ENCODE data around the gene SRD5A2.
"Not testable (repeated sequence)": the region's sequence is repeated elsewhere in the genome, so short reads cannot be mapped to it uniquely, and the experiment has no call there.

SRD5A2 gene

DNA sequence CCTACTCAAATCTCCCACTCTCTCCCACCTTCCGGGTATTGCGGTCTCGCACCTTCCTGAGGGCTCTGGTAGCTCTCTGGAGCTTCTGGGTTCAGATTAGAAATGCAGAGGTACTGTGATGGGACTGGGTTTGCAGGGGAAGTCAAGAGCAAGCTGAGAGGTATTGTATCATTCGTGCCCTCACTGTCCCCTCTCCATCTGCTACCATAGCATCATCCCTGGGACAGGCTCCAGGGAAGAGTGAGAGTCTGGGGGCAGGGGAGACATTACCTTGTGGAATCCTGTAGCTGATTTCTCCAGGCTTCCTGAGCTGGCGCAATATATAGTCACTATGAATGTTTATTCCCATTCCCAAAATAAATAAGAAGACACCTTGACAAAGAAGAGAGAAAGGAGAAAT, 49.6 kb downstream of the SRD5A2 start:
- DNase-seq = no peak

DNA sequence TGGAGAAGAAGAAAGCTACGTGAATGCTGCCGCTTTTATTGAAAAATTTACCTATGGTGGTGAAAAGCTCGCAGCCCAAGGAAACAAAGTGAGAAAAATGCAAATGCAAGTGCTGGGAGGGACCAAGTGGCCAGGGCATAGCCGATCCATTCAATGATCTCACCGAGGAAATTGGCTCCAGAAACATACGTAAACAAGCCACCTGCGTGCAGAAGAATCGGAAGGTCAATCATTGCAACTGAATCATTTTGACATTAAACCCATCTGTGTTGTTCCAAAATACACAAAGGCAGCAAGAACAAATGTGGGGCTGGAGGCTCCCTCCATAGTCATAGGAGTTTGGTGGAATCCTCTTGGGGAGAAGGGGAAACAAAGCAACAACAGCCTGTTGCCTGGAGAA, 51.5 kb downstream of the SRD5A2 start:
- no peak for DNase-seq

DNA sequence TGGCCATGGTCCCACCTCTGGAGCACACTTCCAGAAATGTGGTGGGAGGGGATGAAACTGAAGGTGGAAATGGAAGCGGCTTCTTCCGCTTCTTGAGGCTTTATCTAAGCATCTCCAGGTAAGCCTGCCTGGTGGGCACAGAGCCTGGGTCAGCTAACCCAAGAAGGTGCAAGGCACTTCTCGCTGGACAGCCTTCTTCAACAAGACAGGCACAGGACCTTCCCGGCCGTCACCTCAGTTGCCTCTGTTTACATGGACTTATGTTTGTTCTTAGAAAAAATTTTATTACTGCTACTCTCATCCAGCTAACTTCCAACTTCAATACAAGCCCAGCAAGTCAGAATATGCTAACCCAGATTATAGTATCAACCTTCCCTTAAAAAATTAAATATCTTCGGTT, 51.9 kb downstream of the SRD5A2 start:
- DNase-seq = no peak

DNA sequence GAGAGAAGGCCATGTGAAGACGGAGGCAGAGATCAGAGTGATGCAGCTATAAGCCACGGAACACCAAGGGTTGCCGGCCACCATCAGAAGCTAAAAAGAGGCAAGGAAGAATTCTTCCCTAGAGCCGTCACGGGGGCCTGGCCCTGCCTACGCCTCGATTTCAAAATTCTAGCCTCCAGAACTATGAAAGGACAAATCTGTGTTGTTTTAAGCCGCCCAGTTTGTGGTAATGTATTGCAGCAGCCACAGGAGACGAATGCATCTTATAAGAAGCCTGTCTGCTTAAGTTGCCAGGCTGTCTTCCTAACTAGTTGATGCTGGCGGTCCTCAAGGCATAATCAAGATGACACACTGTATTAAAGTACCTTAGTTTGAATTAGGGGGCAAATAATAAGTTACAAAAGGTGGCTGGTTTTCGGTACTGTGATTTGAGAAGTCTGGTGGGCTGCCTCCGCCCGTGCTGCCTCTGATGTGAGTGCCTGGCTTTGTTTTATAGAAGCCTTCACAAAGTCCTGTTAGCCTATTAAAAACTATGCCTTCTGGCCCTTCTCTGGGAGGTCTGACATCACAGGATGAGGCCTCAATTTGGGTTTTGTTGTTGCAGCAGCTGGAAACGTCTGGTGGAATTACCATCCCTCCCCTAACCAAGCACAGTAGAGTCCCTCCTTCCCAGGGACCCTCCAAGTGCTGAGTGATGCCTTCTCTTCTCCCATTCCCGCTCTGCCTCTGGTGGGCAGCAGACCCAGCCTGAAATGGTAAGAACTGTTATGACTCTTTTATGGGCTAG, 53.6 kb downstream of the SRD5A2 start:
- DNase-seq = no peak

DNA sequence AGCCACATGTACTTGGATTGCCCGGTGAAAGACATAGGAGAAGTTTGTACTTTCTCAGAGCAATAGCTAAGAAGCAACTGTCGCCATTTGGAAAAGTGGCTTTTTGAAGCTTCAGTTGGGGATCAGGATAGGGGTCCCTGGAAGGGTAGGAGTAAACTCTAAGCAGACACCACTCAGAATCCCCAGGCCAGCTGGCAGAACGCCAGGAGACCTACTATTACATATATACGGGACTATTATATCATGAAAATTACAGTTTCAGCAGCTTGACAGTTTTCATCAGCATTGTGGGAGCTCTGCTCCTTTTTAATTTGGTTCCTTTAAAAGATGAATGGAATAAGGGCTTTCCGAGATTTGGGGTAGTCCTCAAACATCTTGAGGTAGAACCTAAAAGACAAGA, 54.9 kb downstream of the SRD5A2 start:
- DNase-seq = no peak

DNA sequence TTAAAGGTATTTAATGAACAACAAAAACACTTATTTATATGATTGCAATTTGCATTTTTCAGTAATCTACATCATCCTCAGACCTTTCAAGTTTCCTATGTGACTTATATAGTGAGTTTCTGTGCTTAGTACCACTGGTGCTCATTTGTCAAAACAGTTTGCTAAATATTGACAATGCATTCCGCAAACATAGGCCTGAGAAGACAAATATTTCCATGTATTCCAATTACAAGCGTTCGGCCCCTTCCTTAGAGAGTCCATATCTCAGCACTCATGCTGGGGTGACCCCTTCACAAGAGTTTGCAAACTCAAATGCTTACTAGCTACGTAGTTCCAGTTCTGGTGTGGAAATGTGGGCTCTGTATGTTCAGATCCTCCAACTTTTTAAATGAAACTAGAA, 56.1 kb downstream of the SRD5A2 start:
- DNase-seq = no peak

DNA sequence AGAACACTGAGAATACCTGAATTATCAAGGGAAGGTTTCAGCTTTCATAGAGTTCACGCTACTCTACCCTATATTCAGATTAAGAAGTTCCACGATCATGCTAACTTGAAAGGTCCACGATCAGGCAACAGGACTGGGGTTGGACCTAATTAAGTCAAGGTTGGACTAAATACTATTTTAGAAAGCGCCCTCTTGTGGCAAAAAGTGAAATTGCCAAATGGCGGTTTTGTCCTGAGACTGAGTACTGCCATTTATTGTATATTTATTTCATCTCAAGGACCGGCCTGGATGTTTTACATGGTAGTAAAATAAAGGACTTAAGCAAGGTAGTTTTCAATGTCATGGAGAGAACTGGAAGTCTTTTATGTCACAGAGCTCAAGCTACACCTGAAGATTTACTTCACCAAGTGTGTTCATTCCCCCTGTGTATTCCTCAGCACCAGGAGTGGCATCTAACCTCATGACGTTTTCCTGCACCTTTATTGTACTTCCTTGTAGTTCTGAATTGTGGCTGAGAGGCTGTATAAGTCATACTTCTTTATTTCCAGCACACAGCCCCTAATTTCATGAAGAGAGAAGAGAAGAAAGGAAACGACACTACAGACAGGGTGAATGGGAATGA, 56.8 kb downstream of the SRD5A2 start:
- DNase-seq = no peak

DNA sequence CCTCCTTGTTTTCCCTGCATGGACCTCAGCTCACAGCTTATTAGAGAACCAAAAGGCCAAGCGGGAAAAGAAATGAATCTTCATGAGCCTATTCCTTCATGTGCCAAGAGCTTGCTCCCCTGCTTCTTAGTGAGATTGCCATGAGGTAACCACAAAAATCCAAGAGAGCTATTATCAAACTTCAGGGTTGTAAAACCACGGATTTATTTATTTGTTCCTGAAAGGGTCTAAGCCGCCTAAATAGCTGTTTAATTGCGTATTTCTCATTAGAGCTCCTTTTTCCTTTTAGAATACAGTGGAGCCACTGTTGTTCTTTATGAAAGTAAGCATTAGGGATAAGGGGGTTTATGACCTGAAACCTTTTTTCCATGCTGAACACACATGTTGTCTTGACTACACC, 58.0 kb downstream of the SRD5A2 start:
- no peak for DNase-seq

DNA sequence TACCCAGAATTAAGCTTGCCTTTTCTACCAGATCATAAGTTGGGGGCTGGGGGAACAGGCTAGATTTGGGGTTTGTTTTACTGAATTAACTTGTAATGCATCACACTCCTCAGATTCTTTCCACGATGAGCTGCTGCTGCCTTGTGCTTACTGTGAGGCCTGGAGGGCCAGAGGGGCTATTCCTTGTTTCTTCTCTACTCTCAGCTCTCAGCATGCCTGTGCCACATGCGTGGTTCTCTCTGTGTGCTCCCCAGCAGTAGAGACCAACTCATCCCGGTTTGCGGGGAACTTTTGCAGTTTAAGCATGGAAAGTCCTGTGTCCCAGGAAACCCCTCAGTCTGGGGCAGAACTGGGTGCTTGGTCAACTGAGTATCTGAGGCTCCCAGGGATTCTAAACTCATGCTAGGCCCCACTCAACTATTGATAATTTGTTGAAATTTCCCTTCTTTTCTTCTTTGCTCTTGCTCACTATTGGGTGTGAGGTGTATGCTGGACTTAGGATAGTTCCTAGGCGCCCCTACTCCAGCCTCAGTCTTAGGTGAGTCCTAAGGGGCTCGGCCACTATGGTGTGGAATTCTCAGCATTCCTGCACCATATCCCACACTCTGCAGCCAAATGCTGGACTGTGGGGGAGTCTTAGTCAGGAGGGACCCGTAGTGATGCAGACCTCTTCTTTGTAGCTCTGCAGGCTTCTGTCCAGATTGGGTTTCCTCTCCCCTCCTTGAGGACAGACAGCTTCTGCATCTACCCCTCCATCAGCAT, 63.1 kb downstream of the SRD5A2 start:
- no peak for DNase-seq

DNA sequence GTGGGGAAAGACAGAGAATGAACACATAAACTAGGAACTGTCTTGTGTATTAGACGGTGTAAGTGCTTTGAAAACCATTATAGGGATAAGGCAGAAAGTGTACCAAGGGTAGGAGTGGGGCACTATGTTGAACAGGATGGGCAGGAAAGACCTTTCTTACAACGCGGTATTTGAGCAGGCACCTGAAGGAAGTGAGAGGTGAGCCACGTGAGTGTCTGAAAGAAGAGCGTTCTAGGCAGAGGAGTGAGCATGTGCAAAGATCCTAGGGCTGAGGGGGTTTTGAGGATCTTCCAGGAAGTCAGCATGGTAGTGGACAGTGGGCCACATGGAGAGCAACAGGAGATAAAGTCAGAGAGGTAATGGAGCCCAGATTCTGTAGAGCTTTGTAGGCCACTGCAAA, 65.2 kb downstream of the SRD5A2 start:
- no peak for DNase-seq

DNA sequence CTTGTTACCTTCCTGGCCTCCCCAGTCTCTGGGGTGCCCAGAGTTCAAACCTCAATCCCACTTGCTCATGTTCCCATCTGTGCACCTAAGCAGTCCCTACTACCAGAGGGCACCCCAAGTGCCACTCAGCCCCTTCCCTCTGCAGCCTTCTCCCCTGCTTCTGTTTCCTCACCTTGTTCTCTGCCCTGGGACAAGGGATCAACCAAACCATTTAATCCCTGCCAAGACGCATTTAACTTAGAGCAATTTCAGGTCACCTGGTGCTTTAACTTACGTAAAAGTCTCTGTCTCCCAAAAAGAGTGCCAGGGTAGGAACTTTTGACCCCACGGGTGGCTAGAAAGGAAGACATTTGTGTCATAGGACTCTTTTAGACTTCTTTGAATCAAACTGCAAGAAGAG, 67.2 kb downstream of the SRD5A2 start:
- DNase-seq = no peak

DNA sequence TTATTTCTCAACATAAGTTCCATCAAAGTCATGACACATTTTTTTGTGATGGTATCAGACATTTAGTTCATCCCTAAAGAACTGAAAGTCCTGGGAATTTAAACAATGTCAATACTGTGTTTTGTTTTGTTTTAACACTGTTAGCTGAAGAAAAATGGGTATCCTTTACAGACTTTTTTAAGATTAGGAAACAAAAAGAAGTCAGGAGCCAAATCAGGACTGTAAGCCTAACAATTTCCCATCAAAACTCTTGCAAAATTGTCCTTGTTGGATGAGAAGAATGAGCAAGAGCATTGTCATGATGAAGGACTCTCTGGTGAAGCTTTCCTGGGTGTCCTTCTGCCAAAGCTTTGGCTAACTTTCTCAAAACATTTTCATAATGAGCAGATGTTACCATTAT, 69.4 kb downstream of the SRD5A2 start:
- DNase-seq = no peak

DNA sequence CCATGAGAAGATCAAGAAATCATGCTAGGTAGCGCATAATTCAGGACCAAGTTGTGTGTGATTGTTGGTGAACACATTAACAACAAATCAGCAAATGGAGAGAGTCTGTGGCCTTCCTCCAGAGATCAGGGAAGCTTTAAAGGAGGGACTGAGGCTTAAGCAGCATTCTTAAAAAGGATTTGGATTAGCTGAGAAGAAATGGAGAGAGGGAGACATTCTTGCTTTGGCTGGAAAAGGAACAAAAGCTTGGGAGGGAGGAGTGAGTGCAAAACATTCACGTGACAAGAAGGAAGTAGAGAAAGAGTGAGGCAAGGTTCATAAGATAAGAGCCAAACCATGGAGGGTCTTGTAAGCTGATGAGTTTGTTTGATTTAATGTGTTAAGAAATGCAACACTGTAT, 75.6 kb downstream of the SRD5A2 start:
- DNase-seq = no peak

DNA sequence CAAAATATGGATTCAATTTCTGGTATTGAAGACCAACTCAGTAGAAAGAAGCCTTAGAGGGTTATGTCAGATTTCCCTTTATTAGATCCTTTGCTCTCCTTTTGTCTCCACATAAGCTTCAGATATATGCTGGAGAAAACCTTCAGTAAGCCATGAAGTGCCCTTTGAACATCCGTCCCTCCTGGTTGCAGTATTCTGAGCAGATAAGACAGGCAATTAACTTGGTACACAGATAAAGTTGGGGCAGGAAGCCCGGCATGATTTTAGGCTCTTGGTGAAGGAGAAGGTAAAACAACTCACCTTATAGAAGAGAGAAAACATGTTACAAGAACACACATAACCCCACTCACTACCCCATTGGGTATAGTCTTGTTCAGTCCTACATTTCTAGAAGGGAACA, 76.4 kb downstream of the SRD5A2 start:
- no peak for DNase-seq

DNA sequence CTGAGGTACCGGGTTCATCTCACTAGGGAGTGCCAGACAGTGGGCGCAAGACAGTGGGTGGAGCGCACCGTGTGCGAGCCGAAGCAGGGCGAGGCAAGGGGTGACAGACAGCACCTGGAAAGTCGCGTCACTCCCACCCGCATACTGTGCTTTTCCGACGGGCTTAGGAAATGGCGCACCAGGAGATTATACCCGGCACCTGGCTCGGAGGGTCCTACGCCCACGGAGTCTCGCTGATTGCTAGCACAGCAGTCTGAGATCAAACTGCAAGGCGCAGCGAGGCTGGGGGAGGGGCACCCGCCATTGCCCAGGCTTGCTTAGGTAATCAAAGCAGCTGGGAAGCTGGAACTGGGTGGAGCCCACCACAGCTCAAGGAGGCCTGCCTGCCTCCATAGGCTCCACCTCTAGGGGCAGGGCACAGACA, 84.3 kb downstream of the SRD5A2 start:
- DNase-seq = not testable (repeated sequence)

DNA sequence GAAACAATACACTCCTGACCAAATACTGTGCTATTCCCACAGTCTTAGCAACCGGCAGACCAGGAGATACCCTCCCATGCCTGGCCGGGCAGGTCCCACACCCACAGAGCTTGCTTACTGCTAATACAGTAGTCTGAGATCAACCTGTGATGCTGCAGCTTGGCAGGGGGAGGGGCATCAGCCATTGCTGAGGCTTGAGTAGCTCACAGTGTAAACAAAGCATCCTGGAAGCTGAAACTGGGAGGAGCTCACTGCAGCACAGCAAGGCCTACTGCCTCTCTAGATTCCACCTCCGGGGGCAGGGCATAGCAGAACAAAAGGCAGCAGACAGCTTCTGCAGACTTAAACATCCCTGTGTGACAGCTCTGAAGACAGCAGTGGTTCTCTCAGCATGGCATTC, 91.4 kb downstream of the SRD5A2 start:
- DNase-seq = not testable (repeated sequence)

DNA sequence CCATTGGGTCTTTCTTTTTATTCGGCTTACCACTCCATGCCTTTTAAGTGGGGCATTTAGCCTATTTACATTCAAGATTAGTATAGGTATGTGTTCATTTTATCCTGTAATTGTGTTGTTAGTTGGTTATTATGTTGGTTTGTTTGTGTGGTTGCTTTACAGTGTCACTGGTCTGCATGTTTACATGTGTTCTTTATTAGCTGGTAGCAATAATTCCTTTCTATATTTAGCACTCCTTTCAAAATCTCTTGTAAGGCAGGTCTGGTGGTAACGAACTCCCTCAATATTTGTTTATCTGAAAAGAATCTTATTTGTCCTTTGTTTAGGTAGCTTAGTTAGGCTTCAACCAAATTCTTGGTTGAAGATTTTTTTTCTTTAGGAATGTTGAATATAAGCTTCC, 97.5 kb downstream of the SRD5A2 start:
- no peak for DNase-seq

DNA sequence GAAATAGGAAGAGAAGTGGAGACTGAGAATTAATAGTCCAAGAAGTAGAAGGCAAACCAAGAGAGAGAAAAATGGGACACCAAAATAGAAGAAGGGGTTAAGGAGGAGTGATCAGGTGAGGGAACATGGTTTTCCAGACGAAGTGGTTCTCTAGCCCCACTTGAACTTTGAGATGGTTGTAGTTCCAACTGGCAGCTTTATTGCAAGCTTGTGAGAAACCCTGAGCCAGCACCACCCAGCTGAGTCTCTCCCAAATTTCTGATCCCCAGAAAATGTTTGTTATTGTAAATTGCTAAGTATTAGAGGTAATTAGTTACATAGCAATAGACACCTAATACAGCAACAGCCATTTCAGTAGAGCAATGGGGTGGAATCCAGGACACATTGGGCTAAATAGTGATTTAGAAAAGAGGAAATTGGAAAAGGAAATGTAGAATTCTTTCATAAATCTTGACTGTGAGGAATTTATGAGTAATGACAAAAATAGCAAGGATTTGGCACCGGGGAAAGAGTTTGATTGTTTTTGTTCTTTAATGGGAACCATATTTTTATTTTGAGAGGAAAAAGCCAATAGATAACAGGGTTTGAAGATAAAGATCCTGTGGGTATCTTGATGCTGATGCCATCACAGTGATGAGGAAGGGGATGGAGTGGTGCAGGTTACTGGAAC, 104.1 kb downstream of the SRD5A2 start:
- DNase-seq = no peak

DNA sequence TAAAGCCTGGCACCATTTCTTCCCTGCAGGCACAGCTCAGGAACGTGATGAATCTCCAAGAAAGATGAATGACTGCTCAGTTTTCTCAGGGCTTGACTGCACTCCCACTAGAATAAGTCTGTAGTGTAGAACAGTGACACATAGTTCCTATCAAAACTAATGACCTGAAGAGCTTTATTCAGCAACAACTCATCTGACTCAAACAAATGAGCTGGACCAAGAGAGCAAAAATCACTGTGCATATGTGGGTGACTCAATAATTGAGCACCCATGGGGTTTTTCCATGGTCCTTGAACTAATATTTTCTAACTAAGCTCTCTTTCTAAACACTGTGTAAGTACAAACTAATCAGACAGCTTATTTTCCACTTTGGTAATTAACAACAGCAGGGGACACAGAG, 105.0 kb downstream of the SRD5A2 start:
- DNase-seq = no peak

DNA sequence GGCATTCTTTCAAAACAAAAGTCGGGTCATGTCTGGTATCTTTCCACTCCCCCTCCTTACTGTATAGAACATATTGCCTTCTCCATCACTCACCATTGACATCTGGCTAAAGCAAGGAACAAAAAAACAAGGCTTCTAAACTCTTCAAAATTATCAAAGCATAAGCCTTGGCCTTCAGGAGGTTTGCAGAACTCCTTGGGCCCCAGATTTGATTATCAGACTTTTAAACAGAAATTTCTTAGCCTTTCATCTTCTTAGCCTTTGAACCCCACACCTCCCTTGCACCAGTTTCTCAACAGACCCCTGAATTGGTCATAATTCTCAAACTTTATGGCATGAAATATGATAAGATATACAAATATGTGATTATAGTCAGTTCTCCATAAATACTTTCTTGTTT, 106.4 kb downstream of the SRD5A2 start:
- no peak for DNase-seq

Measured in left hindlimb (tissue), 1 donor.